Mesendoderm (in vitro differentiated cells): ENCODE data around the gene RPUSD3.

Experiments used
- DNase-seq: peaks from one replicate; pipeline ENCODE4 v3.0.0; 2013
- H2AK5ac ChIP-seq: 2 replicates; pipeline ENCODE4 v1.6.1; 2013; ENCODE audit warnings: low read length, inconsistent platforms
- H2BK120ac ChIP-seq: 2 replicates; pipeline ENCODE4 v1.6.1; 2013; ENCODE audit warnings: low read depth, mild to moderate bottlenecking, low read length, moderate library complexity, mixed read lengths
- H2BK15ac ChIP-seq: replicated peaks from 2 replicates; pipeline ENCODE4 v1.6.1; 2013; ENCODE audit warnings: low read depth, mild to moderate bottlenecking, moderate library complexity
- H2BK5ac ChIP-seq: 2 replicates; pipeline ENCODE4 v1.6.1; 2013; ENCODE audit warnings: low read length, inconsistent platforms
- H3K18ac ChIP-seq: 2 replicates; pipeline ENCODE4 v1.6.1; 2013; ENCODE audit warnings: mild to moderate bottlenecking, low read length, mixed read lengths
- H3K23ac ChIP-seq: one replicate; pipeline ENCODE4 v1.6.1; 2013; ENCODE audit warnings: low read length
- H3K27ac ChIP-seq: 2 replicates; pipeline ENCODE4 v1.5.1; 2013; ENCODE audit warnings: low read depth, mild to moderate bottlenecking, inconsistent platforms, low read length, moderate library complexity
- H3K27me3 ChIP-seq: 2 replicates; pipeline ENCODE4 v1.6.1; 2013; ENCODE audit warnings: low read length, control low read depth, mild to moderate bottlenecking, inconsistent platforms; ENCODE audit not compliant: insufficient read depth, poor library complexity
- H3K36me3 ChIP-seq: 2 replicates; pipeline ENCODE4 v1.6.1; 2013; ENCODE audit warnings: low read length, inconsistent platforms; ENCODE audit not compliant: control insufficient read depth, insufficient read depth
- H3K4ac ChIP-seq: one replicate; pipeline ENCODE4 v1.6.1; 2013; ENCODE audit warnings: low read depth, mild to moderate bottlenecking, low read length, moderate library complexity
- H3K4me1 ChIP-seq: 2 replicates; pipeline ENCODE4 v1.6.1; 2013; ENCODE audit warnings: low read depth, low read length, inconsistent platforms; ENCODE audit not compliant: control insufficient read depth
- H3K4me2 ChIP-seq: 2 replicates; pipeline ENCODE4 v1.6.1; 2013; ENCODE audit warnings: low read length
- H3K4me3 ChIP-seq: 2 replicates; pipeline ENCODE4 v1.5.1; 2013; ENCODE audit warnings: mild to moderate bottlenecking, low read length
- H3K56ac ChIP-seq: one replicate; pipeline ENCODE4 v1.6.1; 2013; ENCODE audit warnings: low read length
- H3K79me1 ChIP-seq: 2 replicates; pipeline ENCODE4 v1.6.1; 2013; ENCODE audit warnings: low read length, inconsistent platforms
- H3K79me2 ChIP-seq: 2 replicates; pipeline ENCODE4 v1.6.1; 2013; ENCODE audit warnings: mild to moderate bottlenecking, low read length; ENCODE audit not compliant: control insufficient read depth, insufficient read depth
- H3K9ac ChIP-seq: 2 replicates; pipeline ENCODE4 v1.6.1; 2013; ENCODE audit warnings: low read length, inconsistent platforms
- H4K5ac ChIP-seq: one replicate; pipeline ENCODE4 v1.6.1; 2013; ENCODE audit warnings: low read length
- H4K8ac ChIP-seq: one replicate; pipeline ENCODE4 v1.6.1; 2013; ENCODE audit warnings: low read depth, mild to moderate bottlenecking, control low read depth, low read length, moderate library complexity
- WGBS: extraction: QIAGEN DNeasy Blood & Tissue Kit; methylation state at CpG from one replicate; pipeline ENCODE4 v1.1.7; 2013; ENCODE audit warnings: low lambda C conversion rate, missing lambda C conversion rate; ENCODE audit not compliant: insufficient coverage; ENCODE audit errors: extremely low coverage; 5-methylcytosine and 5-hydroxymethylcytosine counted together

RPUSD3 gene

GRCh38 chr3:9863058-9863772 is 19.4 kb upstream of the RPUSD3 start:
- no peaks in the 10 kb centered on the region for H3K79me1 ChIP-seq
- WGBS, result no CpG with 5 or more reads among the region's 22 CpGs
- no peak overlapping the region for H3K27ac ChIP-seq
- H2BK5ac ChIP-seq, result no peak overlapping the region
- H3K4ac ChIP-seq, result no peak overlapping the region
- no peaks in the 10 kb centered on the region for H3K4me1 ChIP-seq
- no peak overlapping the region for H3K4me3 ChIP-seq
- DNase-seq, result no peak
- H2BK120ac ChIP-seq, result no peak overlapping the region
- no peak overlapping the region for H3K18ac ChIP-seq
- H3K9ac ChIP-seq, result peak overlapping the region; percentile 63
- no peaks in the 10 kb centered on the region for H3K79me2 ChIP-seq
- no peaks in the 10 kb centered on the region for H3K36me3 ChIP-seq
- no peak overlapping the region for H3K4me2 ChIP-seq
- peak overlapping the region; percentile 86 for H3K56ac ChIP-seq
- no peak overlapping the region for H2AK5ac ChIP-seq
- H3K27me3 ChIP-seq, result no peaks in the 10 kb centered on the region
- no peak overlapping the region for H2BK15ac ChIP-seq
- no peak overlapping the region for H4K8ac ChIP-seq
- H3K23ac ChIP-seq, result no peak overlapping the region
- H4K5ac ChIP-seq, result no peak overlapping the region

- Histone ChIP-seq H3K27ac (no peak overlapping the region), H3K4me3 (no peak overlapping the region), H3K4me2 (peak overlapping the region; percentile 37), H2AK5ac (no peak overlapping the region), H2BK15ac (no peak overlapping the region), H4K5ac (no peak overlapping the region), H3K23ac (no peak overlapping the region), H3K18ac (peak overlapping the region; percentile 62), H3K4ac (no peak overlapping the region), H3K79me2 (no peaks in the 10 kb centered on the region), H4K8ac (no peak overlapping the region), H2BK5ac (no peak overlapping the region), H3K9ac (peak overlapping the region; percentile 63), H3K36me3 (no peaks in the 10 kb centered on the region), H3K27me3 (no peaks in the 10 kb centered on the region), H3K79me1 (no peaks in the 10 kb centered on the region), H3K56ac (peak overlapping the region; percentile 86), H2BK120ac (no peak overlapping the region), H3K4me1 (no peaks in the 10 kb centered on the region)
- WGBS, result no CpG with 5 or more reads among the region's 45 CpGs
- DNase-seq, result peak; percentile 70
Measured at GRCh38 chr3:9862391-9863057, 18.7 kb upstream of the RPUSD3 start.

DNA sequence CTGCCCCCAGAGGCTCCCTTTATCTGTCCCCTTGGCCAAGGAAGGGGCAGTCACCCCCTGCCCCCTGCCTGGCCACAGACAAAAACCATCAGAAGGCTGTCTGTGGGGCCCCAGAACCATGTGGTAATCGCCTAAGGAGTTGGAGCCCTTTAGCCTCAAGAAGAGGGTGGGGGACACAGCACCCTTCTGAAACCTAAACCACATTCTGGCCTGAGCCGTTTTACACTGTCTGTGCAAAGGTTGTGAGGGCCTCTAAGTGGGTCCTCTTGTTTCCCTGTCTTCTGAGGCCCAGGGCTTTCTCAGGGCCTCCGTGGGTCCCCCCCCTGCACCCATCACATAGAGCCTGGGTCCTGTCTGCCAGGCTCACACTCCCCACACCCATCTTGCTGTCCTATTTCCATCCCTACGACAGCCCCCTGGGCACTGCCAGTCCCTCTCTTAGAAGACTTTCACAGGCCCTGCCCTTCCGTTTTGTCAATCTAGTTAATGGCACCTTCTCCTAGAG is 17.9 kb upstream of the RPUSD3 start:
- Histone ChIP-seq H3K79me2 (no peaks in the 10 kb centered on the region), H4K5ac (no peak overlapping the region), H3K36me3 (no peaks in the 10 kb centered on the region), H4K8ac (no peak overlapping the region), H2AK5ac (no peak overlapping the region), H2BK15ac (no peak overlapping the region), H3K23ac (no peak overlapping the region), H3K27me3 (no peaks in the 10 kb centered on the region), H3K9ac (no peak overlapping the region), H3K79me1 (no peaks in the 10 kb centered on the region), H3K4me3 (no peak overlapping the region), H2BK120ac (no peak overlapping the region), H2BK5ac (no peak overlapping the region), H3K4me2 (no peak overlapping the region), H3K27ac (no peak overlapping the region), H3K4ac (no peak overlapping the region), H3K4me1 (no peaks in the 10 kb centered on the region), H3K18ac (no peak overlapping the region), H3K56ac (no peak overlapping the region)
- no CpG with 5 or more reads among the region's 5 CpGs for WGBS
- DNase-seq, result no peak

- Histone ChIP-seq H3K23ac (no peak overlapping the region), H2BK120ac (no peak overlapping the region)
- DNase-seq, result no peak
Measured at GRCh38 chr3:9861201-9861600, 17.4 kb upstream of the RPUSD3 start.

DNA sequence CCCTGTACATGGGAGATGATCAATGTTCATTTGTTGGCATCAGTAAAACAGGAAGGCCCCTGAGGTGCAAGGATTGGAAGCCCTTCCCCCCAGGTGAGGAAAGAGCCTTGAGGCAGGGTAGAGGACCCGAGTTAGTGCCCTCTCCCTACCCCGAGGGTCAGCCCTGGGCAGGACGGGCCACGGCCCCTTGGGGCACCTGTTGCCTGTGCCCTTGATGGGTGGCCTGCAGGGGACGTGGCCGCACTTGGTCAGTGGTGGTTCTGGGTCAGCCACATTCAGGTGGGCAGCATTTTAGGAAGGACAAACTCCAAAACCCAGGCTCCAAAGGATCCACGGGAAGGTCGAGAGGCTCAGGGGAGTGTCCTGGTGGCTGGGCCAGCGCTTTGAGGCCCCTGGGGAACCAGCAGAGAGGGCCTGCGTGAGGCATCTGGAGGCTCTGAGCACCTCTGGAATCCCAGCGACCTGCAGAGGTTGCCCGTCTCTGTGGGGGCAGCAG is 15.8 kb upstream of the RPUSD3 start:
- no peak for DNase-seq
- H3K4me2 ChIP-seq, result no peak overlapping the region
- no peaks in the 10 kb centered on the region for H3K79me1 ChIP-seq
- no peak overlapping the region for H2AK5ac ChIP-seq
- H4K5ac ChIP-seq, result no peak overlapping the region
- H3K36me3 ChIP-seq, result no peaks in the 10 kb centered on the region
- no peak overlapping the region for H2BK5ac ChIP-seq
- no peaks in the 10 kb centered on the region for H3K4me1 ChIP-seq
- no peak overlapping the region for H3K9ac ChIP-seq
- H3K79me2 ChIP-seq, result no peaks in the 10 kb centered on the region
- H3K4me3 ChIP-seq, result no peak overlapping the region
- no peak overlapping the region for H4K8ac ChIP-seq
- no peaks in the 10 kb centered on the region for H3K27me3 ChIP-seq
- no peak overlapping the region for H3K23ac ChIP-seq
- H2BK15ac ChIP-seq, result no peak overlapping the region
- H3K56ac ChIP-seq, result no peak overlapping the region
- no CpG with 5 or more reads among the region's 12 CpGs for WGBS
- no peak overlapping the region for H3K4ac ChIP-seq
- H3K27ac ChIP-seq, result no peak overlapping the region
- H2BK120ac ChIP-seq, result no peak overlapping the region
- no peak overlapping the region for H3K18ac ChIP-seq

More at GRCh38 chr3:9861201-9861600, 17.4 kb upstream of the RPUSD3 start:
- Histone ChIP-seq H3K4me3 (no peak overlapping the region), H3K4me2 (no peak overlapping the region), H3K79me2 (no peaks in the 10 kb centered on the region), H3K79me1 (no peaks in the 10 kb centered on the region), H3K4ac (no peak overlapping the region), H4K8ac (no peak overlapping the region), H3K18ac (no peak overlapping the region), H2BK15ac (no peak overlapping the region), H3K36me3 (no peaks in the 10 kb centered on the region), H3K27ac (no peak overlapping the region), H3K27me3 (no peaks in the 10 kb centered on the region), H3K56ac (no peak overlapping the region), H3K9ac (no peak overlapping the region), H2BK5ac (no peak overlapping the region), H2AK5ac (no peak overlapping the region), H4K5ac (no peak overlapping the region), H3K4me1 (no peaks in the 10 kb centered on the region)
- no CpG with 5 or more reads among the region's 4 CpGs for WGBS
